Stimulated activated CD8-positive, alpha-beta memory T cell treated with anti-CD3 and anti-CD28 coated beads, Interleukin-2, amount 100 ng/mL, for 48 hours (primary cell): ENCODE measurements around the gene GLRX2.
"Not testable (repeated sequence)": the region's sequence is repeated elsewhere in the genome, so short reads cannot be mapped to it uniquely, and the experiment has no call there.

Experiments used
- DNase-seq, 2 donors: peaks; one replicate each; pipeline ENCODE4 v3.0.0-alpha.2; 2020; ENCODE audit warnings: low read depth in 2 of 2

Gene GLRX2

DNA sequence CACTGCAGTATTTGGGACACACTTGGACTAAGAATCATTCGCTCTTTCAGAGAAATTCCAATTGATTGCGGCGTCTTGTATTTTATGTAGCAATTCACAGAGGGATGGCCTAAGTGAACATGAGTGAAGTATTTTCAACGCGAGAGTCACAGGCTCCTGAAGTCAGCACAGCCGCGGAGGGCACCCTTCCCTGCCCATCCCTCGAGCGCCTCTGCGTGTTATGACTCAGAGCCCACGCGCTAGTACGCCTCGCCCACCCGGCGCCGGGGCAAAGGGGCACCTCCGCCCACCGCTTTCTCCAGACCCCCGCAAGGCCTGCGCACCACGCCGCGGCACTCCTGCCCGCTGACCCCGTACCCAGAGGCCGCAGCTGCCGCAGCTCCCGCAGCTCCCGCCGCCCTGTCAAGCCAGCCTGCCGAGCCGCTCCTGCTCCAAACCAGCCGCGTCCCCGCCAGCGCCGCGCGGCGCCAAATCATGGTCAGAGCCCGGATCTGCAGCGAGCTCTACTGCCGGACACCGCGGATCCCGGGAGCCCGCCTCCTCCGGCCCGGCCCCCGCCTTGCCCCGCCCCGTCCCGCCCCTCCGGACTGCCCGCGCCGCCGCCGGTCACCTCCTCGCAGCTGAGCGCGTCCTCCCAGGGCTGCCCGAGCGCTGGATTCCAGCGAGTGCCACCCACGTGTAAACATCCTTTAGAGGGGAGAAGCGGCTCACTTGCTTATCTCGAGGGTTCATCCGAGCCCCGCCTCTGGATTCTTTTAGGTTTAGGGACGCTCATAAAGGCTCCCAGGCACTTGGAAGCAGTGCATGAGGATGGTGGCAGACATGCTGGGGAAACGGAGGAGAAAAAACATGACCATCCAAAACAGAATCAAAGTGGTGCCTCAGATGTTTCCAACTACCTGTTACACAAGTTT lies at the start of gene GLRX2:
Gene GLRX2 (minus strand): TSS at position 508 of the 914 bp plus-strand sequence. CDS start 32 bp downstream, at position 476.
- peak; percentile 52 to 57 for DNase-seq

- DNase-seq: no peak
Observed at GRCh38 chr1:193144999-193145398, 39.8 kb upstream of the GLRX2 start.

GRCh38 chr1:193144361-193144938 lies 39.2 kb upstream of the GLRX2 start:
- DNase-seq: no peak

GRCh38 chr1:193143285-193143684 lies 38.1 kb upstream of the GLRX2 start:
- DNase-seq: no peak

DNA sequence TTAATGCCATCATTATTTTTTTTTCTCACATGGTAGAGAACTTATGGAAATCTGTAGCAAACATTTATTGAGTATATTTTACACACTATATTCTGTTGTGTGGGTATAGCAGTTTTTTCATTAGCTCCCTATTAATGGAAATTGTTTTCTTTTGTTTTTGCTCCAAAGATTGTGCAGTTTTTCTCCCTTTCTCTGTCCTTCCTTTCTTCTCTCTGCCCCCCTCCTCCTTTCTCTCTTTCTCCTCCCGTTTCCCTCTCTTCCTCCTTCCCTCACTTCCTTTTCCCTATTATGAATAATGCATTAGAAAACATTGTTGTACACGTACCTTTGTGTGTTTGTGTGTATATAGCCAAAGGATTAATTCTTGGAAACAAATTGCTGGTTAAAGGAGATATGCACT lies 37.2 kb upstream of the GLRX2 start:
- DNase-seq: no peak

DNA sequence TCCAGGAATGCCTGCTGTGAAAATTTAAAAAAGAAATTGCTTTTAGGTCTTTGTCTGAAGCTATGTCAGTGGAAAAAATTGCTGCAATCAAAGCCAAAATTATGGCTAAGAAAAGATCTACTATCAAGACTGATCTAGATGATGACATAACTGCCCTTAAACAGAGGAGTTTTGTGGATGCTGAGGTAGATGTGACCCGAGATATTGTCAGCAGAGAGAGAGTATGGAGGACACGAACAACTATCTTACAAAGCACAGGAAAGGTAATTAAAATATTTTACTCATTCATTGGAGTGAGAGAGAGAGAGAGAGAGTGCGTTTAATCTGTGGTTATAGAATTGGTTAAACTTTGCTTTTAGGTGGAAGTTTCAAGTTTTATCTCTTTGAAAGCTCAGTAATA lies 36.6 kb upstream of the GLRX2 start:
- DNase-seq: no peak

GRCh38 chr1:193140254-193140653 lies 35.0 kb upstream of the GLRX2 start:
- DNase-seq: no peak

DNA sequence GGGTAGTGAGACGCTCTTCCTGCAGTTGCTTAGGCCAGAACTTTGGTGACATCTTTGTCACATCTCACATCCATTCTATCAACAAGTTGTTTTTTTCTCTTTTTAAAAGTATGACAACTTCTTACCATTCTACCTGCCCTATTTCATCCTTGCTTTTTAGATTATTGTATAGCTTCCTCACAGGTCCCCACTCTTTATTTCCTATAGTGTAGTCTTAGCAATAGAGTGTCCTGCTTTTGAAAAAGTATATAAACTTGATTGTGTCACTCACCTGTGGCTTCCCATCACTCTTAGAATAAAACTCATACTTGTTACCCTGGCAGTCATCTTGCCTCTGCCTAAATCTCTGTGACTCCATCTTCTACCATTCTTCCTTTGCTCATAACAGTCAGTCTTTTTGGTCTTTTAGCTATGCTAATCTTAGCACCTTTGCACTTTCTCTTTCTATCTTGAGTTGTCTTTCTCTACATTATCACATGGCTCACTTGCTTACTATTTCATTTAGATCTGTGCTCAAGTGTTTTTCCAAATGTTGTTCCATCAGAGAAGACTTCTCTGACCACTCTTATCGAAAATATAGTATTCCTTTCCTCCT lies 26.1 kb upstream of the GLRX2 start:
- no peak for DNase-seq

DNA sequence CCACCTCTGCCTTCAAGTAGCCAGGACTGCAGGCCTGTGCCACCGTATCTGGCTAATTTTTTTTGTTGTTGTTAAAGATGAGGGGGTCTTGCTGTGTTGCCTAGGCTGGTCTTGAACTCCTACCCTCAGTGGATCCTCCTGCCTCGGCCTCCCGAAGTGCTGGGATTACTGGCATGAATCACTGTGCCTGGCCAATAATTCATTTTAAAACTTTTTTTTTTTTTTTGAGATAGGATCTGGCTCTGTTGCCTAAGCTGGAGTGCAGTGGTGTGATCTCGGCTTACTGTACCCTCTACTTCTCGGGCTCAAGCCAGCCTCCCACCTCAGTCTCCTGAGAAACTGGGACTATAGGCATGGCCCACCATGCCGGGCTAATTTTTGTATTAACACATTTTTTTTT lies 20.2 kb upstream of the GLRX2 start:
- DNase-seq: no peak

GRCh38 chr1:193123751-193124150 lies 18.5 kb upstream of the GLRX2 start:
- DNase-seq: no peak

- peak; percentile 98 for DNase-seq
Observed at GRCh38 chr1:193121616-193122593, 16.7 kb upstream of the GLRX2 start, which contains the start of gene CDC73. CDC73 (plus strand) TSS chr1:193122031; CDS start chr1:193122201, 170 bp downstream.

DNA sequence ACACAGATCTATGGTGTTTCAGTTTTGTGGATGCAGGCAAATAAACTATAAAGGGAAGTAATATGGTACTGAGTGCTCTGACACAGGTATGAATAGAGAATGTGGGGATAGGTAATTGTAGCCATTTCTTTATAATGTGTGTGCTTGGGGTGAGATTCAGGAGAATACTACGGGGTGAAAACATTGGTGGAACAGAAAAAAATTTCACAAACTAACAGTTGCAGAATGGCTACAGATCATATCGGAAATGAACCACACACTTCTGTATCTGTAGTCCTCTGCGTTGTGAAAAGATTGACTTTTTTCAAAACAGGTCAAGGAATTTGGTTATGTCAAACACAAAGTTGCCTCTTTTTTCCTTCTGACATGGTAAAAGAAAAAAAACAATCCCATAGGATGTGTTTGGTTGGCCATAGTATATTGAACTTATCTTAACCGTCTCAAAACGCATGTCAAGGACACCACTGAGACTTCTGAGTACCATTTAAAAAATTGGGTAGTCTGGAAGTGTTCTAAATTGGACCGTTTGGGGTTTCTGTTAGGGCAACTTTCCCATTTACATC lies 15.5 kb upstream of the GLRX2 start:
- no peak for DNase-seq

GRCh38 chr1:193118803-193119730 lies 13.9 kb upstream of the GLRX2 start:
- DNase-seq: no peak

DNA sequence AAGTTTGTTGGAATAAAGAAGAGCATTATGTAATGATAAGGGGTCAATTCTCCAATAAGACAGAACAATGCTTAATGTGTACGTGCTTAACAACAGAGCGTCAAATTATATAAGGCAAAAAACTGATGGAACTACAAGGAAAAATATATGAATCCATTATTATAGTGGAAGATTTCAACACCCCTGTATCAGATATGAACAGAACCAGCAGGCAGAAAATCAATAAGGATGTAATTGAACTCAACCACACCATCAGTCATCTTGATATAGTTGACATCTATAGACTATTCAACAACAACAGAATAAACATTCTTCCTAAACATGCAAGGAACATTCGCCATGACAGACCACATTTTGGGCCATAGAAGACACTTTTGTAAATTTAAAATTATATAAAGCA lies 13.0 kb upstream of the GLRX2 start:
- DNase-seq: no peak

DNA sequence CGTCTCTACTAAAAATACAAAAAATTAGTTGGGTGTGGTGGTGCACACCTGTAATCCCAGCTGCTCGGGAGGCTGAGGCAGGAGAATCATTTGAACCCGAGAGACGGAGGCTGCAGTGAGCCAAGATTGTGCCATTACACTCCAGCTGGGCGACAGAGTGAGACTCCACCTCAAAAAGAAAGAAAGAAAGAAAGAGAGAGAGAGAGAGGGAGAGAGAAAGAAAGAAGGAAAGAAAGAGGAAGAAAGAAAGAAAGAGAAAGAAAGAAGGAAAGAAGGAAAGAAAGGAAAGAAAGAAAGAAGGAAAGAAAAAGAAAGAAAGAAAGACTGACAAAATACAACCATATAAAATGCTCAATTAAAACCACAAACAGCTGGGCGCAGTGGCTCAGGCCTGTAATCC lies 12.0 kb upstream of the GLRX2 start:
- not testable (repeated sequence) for DNase-seq

DNA sequence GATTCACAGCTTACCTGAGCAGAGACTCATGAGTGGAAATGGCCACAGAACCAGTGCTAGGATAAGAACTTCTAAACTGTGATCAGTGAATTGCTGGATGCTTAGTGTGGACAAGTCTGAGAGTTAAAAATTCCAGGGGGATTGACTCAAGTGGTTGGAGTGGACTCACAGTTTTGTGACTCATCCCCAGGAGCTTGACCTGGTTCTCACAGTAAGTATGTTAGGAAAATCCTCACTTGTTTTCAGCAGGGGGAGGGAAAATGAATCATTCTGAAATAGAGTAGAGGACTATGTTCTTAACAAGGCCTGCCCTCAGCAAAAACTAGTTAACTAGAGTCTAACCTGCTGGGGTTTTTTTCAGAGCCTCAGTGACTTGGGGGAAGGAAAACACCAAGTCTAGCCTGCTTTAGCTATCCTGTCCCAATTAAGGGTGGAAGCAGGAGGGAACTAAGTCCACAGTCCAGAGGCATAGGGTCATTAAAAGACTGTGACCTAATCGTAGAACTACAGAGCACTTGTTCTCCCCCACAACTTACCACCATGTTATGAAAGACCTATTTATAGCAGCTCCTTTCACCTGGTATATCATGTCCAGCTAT lies 10.5 kb upstream of the GLRX2 start:
- DNase-seq: no peak

DNA sequence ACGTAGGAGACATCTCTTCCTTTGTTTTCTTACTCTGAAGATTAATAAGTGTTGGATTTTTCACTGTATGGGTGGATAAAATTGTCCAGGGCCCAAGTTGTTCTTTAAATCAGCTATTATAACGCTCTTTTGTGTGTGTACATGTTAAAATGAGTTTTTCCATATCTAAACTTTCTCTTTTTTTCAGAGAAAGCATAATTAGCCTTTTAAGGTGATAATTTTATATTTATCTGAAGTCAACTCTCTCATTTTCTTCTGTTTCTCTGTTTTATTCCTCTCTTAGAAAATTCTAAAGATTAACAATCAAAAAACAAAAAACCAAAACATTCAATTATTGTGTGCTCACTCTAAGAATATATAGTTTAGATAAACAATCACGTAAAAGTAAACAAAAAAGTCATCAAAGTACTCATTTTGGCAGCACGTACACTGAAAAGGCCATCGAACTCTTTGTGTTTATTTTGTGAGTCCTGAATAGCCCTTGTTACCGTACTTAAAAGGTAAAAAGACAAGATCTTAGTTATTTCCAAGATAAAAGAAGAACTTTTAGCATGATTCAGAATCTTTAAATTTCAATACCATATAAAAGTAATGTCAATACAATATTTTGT lies 9.4 kb upstream of the GLRX2 start:
- no peak for DNase-seq

- DNase-seq: no peak
Observed at GRCh38 chr1:193113992-193114332, 8.7 kb upstream of the GLRX2 start.

DNA sequence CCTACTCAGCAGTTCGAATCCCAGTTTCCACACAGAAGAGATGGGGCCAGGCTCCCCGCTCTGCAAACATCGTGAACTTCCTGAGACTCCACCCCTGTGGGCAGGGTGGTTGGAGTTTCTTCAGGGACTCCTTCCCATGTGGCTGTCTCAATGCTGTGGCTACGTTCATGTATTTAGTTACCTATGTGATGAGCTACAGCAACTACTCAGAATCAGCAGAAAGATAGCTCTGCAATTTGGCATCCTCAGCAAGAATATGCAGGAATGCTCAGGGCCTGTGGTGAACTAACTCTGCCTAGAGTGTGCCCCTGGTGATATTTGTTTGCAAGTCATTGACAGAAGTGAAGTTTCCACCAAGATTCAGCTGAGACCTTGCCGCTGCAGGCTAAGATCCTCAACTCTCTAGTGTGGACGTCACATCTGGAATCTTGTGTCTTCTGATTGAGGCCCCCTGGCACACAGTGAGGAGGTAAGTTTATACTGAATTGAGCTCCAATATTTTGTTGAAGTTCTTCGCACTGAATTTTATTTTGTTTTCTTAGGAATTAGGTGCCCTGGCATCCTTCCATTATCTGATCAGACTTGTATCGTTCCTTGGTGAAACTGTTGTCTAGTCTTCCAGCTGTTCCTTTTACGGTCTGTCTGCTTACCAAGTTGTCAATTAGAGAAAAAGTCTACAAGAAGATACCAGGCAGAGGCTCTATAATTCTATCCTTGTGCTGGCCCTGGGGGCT lies 8.2 kb upstream of the GLRX2 start:
- no peak for DNase-seq
